Fibroblast of skin of left quadriceps (primary cell): ENCODE measurements around the gene PPM1B.
"Not testable (repeated sequence)": the region's sequence is repeated elsewhere in the genome, so short reads cannot be mapped to it uniquely, and the experiment has no call there.

Experiments used
- DNase-seq, 2 experiments: peaks; one replicate each; pipeline ENCODE4 v3.0.0-alpha.2; 2013; ENCODE audit warnings: low read depth in 2 of 2

PPM1B gene

DNA sequence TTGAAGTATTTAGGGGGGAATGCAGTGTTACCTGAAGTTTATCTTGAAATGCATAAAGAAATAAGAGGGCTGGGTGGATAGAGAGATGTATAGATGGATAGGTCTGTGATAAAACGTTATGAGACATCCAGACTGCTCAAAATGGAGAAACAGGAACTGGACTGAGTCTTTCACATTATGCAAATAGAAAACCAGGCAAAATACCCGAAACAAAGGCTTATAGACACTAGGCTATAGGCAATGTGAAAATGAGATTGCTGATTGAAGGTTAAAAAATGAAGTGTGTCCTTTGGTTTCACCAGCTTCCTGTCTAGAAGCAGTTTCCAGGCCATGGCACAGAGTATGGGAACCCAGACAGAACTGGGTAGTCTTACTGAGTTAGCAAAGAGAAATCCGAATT, 81.7 kb downstream of the PPM1B start:
- no peak for DNase-seq

DNA sequence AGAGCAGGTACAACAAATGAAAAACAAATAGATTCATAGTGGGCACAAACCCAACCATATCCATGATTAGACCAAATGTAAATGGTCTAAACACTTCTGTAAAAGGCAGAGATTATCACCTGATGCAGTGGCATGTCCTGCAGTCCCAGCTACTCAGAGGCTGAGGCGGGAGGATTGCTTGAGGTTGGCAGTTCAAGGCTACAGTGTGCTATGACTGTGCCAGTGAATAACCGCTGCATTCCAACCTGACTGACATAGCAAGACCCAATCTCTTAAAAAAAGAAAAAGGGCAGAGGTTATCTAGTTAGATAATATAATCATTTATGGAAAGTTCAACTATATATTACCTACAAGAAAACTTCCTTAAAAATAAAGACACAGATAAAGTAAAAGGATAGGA, 85.3 kb downstream of the PPM1B start:
- DNase-seq = no peak

DNA sequence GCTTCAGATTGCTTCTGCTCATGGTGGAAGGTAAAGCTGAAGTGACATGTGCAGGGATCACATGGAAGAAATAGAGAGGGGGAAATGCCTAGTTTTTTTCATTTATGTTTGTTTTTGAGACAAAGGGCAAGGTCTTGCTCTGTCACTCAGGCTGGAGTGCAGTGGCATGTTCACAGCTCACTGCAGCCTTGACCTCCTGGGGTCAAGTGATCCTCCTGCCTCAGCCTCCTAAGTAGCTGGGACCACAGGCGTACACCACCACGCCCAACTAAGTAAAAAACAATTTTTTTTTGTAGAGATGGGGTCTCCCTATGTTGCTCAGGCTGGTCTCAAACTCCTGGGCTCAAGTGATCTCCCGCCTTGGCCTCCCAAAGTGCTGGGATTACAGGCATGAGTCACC, 87.0 kb downstream of the PPM1B start:
- DNase-seq = not testable (repeated sequence)

DNA sequence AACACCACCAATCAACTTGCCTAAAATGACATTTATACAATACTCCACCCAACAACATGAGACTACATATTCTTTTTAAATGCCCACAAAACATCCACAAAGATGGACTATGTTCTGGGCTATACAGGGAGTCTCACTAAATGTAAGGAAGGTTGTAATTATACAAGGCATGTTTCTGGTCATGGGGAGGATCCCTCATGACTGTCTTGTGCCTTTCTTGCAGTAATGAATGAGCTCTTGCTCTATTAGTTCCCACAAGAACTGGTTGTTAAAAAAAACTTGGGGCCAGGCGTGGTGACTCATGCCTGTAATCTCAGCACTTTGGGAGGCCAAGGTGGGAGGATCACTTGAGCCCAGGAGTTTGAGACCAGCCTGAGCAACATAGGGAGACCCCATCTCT, 89.1 kb downstream of the PPM1B start:
- not testable (repeated sequence) for DNase-seq

DNA sequence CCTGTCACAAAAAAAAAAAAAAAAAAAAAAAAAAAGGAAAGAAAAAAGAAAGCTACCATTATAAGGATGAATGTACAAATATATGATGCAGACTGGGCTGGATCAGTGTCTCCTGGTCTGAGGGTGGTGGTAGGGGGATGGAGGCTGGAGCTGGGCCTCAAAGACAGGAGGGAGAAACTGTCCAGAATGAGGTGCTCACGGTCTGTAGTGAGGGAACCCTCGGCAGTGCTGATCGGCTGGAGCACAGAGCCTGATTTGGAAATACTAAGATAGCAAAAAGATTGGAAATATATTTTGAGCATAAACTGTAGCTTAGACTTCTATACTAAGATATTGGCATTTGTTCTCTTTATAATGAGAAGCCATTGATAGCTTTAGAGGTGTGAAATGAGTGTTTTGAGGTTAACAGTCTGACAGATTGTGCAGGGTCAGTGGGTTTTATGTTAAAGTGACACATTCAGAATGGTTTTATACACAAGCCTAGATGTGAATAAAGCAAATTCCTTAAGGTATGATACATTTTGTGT, 98.7 kb downstream of the PPM1B start:
- no peak for DNase-seq

DNA sequence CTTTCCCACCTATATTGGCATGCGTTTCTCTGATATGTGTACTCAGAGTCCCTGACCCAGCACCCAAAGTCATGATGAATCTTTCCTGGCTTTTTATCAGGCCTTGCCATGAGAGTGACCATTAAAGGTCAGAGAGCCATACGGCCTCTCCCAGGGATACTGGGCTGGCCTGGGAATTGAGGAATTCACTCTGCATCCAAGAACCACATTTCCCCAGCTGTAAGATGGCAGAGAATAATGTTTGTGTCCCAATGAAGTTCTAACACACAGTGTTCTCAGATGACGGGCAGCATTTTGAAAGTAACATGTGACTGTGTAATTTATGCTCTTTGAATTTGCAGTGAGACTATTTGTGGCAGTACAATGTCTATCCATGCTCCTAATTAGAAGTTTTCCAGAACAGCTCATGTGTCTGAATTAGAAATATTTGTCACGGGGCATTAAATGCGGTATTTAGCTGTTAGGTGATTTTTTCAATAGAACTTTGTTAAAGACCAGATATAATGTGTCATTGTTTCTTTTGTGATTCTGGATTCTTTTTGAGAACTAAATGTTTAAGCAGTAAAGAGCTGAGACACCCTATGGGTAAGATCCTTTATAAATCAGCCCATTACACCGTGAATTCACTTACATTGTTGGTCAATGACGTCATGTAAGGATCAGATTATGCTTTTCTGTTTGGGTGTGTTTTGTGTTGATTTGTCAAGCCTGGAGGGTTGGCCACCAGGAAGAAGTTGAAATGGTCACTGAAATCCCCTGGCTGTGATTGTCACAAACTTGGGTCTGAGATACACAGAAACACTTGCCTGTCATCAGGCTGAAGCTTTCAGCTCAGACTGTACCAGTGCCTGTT, 99.3 kb downstream of the PPM1B start:
- no peak for DNase-seq

DNA sequence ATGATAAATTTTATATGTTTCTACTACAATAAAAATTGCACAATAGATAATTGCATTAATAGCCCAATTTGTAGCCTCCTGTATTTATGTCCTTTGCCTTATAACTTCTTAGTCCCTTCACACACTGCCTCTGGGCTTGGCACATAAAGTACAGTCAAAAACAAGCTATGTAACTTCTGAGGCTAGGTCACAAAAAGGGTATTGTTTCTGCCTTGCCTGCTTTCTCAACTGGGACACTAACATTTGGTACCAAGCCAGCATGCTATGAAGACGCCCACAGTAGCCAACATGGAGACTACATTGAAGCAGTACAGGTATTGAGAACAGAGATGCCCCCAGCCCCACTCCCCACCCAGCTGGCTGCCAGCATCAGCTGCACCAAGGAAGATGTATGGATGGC, 101.2 kb downstream of the PPM1B start:
- no peak for DNase-seq

DNA sequence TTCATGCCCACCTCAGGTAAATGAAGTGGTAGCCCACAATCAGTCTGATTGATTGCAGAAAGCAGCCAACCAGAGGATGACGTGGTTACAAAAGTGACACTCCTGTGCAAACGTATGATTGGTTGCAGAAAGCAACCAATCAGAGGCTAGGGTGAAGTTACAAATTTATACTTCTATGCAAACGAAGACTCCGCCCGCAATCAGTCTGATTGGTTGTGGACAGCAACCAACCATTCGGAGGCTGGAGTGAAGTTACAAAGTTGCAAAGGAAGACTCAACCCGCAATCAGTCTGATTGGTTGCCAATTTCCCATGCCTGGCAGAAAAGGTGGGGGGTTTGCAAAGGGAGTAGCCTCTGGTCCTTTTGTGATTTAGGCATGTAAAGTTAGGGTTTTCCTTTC, 102.6 kb downstream of the PPM1B start:
- DNase-seq = no peak

DNA sequence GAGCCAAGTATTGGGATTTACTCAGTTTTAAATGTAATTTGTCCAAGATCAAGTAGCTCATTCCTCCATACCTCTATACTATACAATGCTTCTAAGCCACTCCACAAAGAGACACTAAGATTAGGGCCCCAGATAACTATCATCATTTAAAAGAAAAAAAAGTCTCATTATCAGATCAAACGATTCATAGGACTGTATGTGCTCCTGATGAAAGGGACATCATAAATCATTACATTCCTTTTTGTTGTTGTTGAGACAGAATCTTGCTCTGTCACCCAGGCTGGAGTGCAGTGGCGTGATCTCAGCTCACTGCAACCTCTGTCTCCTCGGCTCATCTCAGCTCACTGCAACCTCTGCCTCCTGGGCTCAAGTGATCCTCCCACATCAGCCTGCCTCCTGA, 104.4 kb downstream of the PPM1B start:
- DNase-seq = no peak

DNA sequence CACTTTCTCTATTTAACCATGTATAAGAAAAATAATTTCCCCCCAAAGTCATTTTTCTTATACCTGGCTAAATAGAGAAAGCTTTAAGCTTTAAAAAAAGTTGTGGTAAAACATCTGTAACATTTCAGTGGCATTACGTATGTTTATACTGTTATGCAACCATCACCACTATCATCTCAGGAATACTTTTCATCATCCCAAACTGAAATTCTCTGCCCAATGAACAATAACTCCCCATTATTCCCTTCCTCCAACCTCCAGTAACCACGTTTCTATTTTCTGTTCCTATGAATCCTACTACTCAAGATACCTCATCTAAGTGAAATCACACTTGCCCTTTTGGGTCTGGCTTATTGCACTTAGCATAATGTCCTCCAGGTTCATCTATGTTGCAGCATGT, 104.9 kb downstream of the PPM1B start:
- no peak for DNase-seq

DNA sequence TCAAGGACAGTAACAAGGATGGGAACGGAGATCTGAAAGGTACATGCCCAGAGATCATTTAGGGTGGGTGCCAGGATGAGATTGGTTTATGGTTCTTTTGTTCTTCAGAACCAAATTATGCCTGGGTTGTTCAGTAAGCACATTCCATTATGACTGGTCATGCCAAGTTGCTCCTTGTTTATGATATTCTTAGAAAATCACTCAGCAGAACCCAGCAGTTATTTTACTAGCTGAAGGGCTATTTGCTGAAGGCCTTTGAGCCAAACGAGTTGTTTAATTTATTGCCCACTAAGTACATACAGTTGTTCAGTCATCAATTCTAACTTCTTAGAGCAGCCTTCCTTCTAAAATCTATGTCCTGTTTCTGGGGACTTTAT, 107.2 kb downstream of the PPM1B start:
- DNase-seq = no peak

DNA sequence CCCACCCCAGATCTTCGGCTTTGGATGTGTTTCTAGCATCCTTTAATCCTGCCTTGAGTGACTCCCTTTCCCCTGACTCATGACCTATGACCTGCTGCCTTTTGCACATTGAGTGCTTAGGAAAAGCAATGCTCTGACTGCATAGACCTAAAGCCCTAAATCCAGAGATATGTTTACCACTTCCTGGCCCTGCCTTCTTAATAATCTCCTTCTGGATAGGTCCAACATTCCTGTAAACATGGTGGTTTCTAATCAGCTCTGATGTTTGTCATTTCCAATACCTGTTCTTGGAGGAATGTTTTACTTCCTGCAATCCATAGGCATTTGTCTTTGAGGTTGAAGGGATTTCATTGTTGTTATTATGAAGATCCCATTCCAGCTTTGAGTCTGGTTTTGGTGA, 108.9 kb downstream of the PPM1B start:
- no peak for DNase-seq

DNA sequence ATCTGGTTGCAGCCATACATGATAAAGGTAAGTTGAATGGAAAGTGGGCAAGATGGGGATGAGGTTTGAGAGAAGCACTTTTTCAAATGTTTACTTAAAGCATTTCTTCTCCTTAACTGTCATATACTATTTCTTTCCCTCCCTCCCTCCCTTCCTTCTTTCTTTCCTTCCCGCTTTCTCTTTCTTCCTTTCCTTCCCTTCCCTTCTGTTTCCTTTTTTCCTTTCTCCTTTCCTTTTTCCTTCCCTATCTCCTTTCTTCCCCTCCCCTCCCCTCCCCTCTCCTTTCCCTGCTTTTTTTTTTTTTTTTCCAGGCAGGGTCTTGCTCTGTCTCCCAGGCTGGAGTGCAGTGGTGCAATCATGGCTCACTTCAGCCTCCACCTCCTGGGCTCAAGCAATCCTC, 112.2 kb downstream of the PPM1B start:
- no peak for DNase-seq
